Activated naive CD4-positive, alpha-beta T cell (primary cell): Measurements from ENCODE around the gene ZNF808.
"Not testable (repeated sequence)": the region's sequence is repeated elsewhere in the genome, so short reads cannot be mapped to it uniquely, and the experiment has no call there.

ENCODE experiments used
- DNase-seq, 4 experiments: peaks; one replicate each; lab custom pipeline; 2025; lab: John Stamatoyannopoulos, UW

ZNF808 gene

GRCh38 chr19:52535771-52536447, 8.4 kb downstream of the ZNF808 start:
- DNase-seq, result peak; percentile 21 to 90 (median 68)

GRCh38 chr19:52536448-52536800, 9.0 kb downstream of the ZNF808 start:
- peak in 2 of 4 experiments; percentile 12 to 24 for DNase-seq

- DNase-seq, result not testable (repeated sequence)
Observed at GRCh38 chr19:52538815-52539214, 11.3 kb downstream of the ZNF808 start.

GRCh38 chr19:52541176-52541575, 13.7 kb downstream of the ZNF808 start:
- DNase-seq, result not testable (repeated sequence)

- DNase-seq, result no peak
Observed at GRCh38 chr19:52541608-52542007, 14.1 kb downstream of the ZNF808 start.

GRCh38 chr19:52542541-52542940, 15.1 kb downstream of the ZNF808 start:
- not testable (repeated sequence) for DNase-seq

- DNase-seq, result no peak
Observed at GRCh38 chr19:52542984-52543664, 15.7 kb downstream of the ZNF808 start.

- DNase-seq, result no peak
Observed at GRCh38 chr19:52554216-52554971, 26.9 kb downstream of the ZNF808 start.

GRCh38 chr19:52557231-52557995, 29.9 kb downstream of the ZNF808 start:
- no peak for DNase-seq

- not testable (repeated sequence) for DNase-seq
Observed at GRCh38 chr19:52558732-52559445, 31.4 kb downstream of the ZNF808 start.

- DNase-seq, result not testable (repeated sequence)
Observed at GRCh38 chr19:52561611-52562010, 34.1 kb downstream of the ZNF808 start.

GRCh38 chr19:52566121-52566520, 38.7 kb downstream of the ZNF808 start:
- DNase-seq, result no peak

GRCh38 chr19:52566588-52566987, 39.1 kb downstream of the ZNF808 start:
- DNase-seq, result no peak

- DNase-seq, result no peak
Observed at GRCh38 chr19:52567921-52568320, 40.5 kb downstream of the ZNF808 start.

- not testable (repeated sequence) for DNase-seq
Observed at GRCh38 chr19:52569638-52569999, 42.2 kb downstream of the ZNF808 start.

GRCh38 chr19:52570000-52570861, 42.8 kb downstream of the ZNF808 start, which contains the start of gene ZNF701:
Gene ZNF701 (plus strand): TSS chr19:52570287. CDS start chr19:52574148, 3,861 bp downstream.
- peak; percentile 90 to 95 (median 92) for DNase-seq

- DNase-seq, result no peak
Observed at GRCh38 chr19:52584736-52585440, 57.4 kb downstream of the ZNF808 start.

GRCh38 chr19:52585604-52586003, 58.1 kb downstream of the ZNF808 start:
- no peak for DNase-seq

GRCh38 chr19:52590728-52591127, 63.3 kb downstream of the ZNF808 start:
- DNase-seq, result no peak

- no peak for DNase-seq
Observed at GRCh38 chr19:52592301-52592700, 64.8 kb downstream of the ZNF808 start.
